Prostate gland (tissue), 2 donors: ENCODE results near the gene SNRNP27.

Source experiments
- CTCF ChIP-seq, 4 experiments: fragments of 200-600 bp in 2 of 4; fragments of 450-650 bp in 2 of 4; sonication (generic) in 2 of 4; IDR thresholded peaks; 1 replicate in 3 of 4; 2 replicates in 1 of 4; pipeline ENCODE4 v1.5.1; 2016 to 2019; ENCODE audit warnings: antibody characterized with exemption in 4 of 4, mild to moderate bottlenecking in 2 of 4, moderate library complexity in 2 of 4
- POLR2A ChIP-seq: fragments of 450-650 bp; IDR thresholded peaks from one replicate; pipeline ENCODE4 v1.6.1; 2016; ENCODE audit warnings: antibody characterized with exemption, mild to moderate bottlenecking

GRCh38 chr2:69918401-69918800, 24.6 kb downstream of the SNRNP27 start:
- TF ChIP-seq CTCF (IDR thresholded peaks at IDR 0.05) = no peak
- no peak for TF ChIP-seq POLR2A
